A673 (cell line): ENCODE measurements around the gene CARD11.

Experiments used
- EZH2 ChIP-seq: fragments of 200-600 bp; sonication (generic); IDR thresholded peaks from 2 replicates; pipeline ENCODE4 v1.6.1; 2017; ENCODE audit warnings: borderline replicate concordance, low read depth, mild to moderate bottlenecking, mixed read lengths, antibody characterized with exemption, low read length; ENCODE audit not compliant: poor library complexity, severe bottlenecking
- TF ChIP-seq, protein P1 (sequence below): fragments of 300-800, 200-600 bp; sonication (generic); conservative IDR thresholded peaks from 2 replicates; pipeline ENCODE4 v1.5.1; 2017; ENCODE audit warnings: low read depth, mild to moderate bottlenecking, antibody characterized with exemption, low read length, moderate library complexity, mixed read lengths

DNA sequence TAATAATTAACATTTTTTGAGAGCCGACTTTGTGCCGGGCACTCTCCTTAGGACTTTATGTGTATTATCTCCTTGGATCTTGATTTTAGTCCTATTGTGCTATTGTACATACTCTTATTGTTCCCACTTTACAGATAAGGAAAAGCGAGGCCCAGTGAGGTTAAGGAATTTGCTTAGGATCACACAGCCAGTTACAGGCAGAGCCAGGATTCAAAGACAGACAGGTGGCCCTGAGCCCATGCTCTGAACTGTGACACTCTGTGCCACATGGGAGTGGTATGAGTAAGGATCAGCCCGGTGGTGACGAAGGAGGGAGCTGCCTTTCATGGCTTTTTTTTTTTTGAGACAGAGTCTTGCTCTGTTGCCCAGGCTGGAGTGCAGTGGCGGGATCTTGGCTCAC, 183.7 kb downstream of the CARD11 start:
- TF ChIP-seq, protein P1, sequence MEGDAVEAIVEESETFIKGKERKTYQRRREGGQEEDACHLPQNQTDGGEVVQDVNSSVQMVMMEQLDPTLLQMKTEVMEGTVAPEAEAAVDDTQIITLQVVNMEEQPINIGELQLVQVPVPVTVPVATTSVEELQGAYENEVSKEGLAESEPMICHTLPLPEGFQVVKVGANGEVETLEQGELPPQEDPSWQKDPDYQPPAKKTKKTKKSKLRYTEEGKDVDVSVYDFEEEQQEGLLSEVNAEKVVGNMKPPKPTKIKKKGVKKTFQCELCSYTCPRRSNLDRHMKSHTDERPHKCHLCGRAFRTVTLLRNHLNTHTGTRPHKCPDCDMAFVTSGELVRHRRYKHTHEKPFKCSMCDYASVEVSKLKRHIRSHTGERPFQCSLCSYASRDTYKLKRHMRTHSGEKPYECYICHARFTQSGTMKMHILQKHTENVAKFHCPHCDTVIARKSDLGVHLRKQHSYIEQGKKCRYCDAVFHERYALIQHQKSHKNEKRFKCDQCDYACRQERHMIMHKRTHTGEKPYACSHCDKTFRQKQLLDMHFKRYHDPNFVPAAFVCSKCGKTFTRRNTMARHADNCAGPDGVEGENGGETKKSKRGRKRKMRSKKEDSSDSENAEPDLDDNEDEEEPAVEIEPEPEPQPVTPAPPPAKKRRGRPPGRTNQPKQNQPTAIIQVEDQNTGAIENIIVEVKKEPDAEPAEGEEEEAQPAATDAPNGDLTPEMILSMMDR: no peak
- TF ChIP-seq EZH2: no peak
